ENCODE measurements around the gene ZNF774.

ZNF774 gene

DNA sequence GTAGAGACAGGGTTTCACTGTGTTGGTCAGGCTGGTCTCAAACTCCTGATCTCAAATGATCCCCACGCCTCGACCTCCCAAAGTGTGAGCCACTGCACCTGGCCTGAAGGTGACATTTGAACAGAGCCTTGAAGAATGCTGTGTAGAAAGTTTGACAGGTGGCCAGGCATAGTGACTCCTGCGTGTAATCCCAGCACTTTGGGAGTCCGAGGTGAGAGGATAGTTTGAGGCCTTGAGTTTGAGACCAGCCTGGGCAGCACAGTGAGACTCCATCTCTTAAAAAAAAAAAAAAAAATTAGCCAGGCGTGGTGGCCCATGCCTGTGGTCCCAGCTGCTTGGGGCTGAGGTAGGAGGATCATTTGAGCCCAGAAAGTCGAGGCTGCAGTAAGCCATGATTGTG lies 37.4 kb downstream of the ZNF774 start:
- Histone ChIP-seq H3K18ac (ENCODE audit: low read length) (no peak overlapping the region), H3K36me3 (replicated peaks in 1 of 2; ENCODE audit: control insufficient read depth in 2 of 2, insufficient read depth in 2 of 2, low read length in 2 of 2) (peaks cover 0 to 33% of the 10 kb centered on the region in 2 donors), H3K27me3 (ENCODE audit: control insufficient read depth in 3 of 3, insufficient read depth in 3 of 3, low read depth in 1 of 3, low read length in 3 of 3) (no peaks in the 10 kb centered on the region), H2AK5ac (ENCODE audit: low read depth, low read length) (no peak overlapping the region), H2BK120ac (ENCODE audit: low read depth, low read length) (no peak overlapping the region), H3K4me1 (ENCODE audit: control insufficient read depth in 2 of 2, insufficient read depth in 1 of 2, low read depth in 1 of 2, low read length in 2 of 2) (peaks cover 0 to 4% of the 10 kb centered on the region in 2 donors), H3K4ac (ENCODE audit: low read length) (no peak overlapping the region), H3K14ac (ENCODE audit: low read length) (no peak overlapping the region), H2BK5ac (ENCODE audit: low read length) (no peak overlapping the region), H2BK15ac (ENCODE audit: low read length) (no peak overlapping the region), H3K4me3 (ENCODE audit: low read length in 2 of 2) (peak overlapping the region in 1 of 2 donors; percentile 95), H3K4me2 (ENCODE audit: insufficient read depth, low read length, poor library complexity, severe bottlenecking) (no peak overlapping the region), H3K79me1 (ENCODE audit: low read depth, low read length) (peaks cover 2% of the 10 kb centered on the region), H2AFZ (ENCODE audit: low read length) (no peak overlapping the region), H4K91ac (ENCODE audit: low read depth, low read length, poor library complexity) (no peak overlapping the region), H3K27ac (replicated peaks; ENCODE audit: low read length) (no peak overlapping the region), H3K9me3 (replicated peaks in 1 of 2; ENCODE audit: control insufficient read depth in 2 of 2, insufficient read depth in 1 of 2, low read depth in 1 of 2, low read length in 2 of 2) (no peaks in the 10 kb centered on the region), H3K9ac (ENCODE audit: low read depth, low read length, poor library complexity) (no peak overlapping the region), H4K8ac (ENCODE audit: low read depth, low read length) (no peak overlapping the region), H3K23ac (ENCODE audit: low read depth, low read length, poor library complexity) (no peak overlapping the region), H2BK12ac (ENCODE audit: low read length) (no peak overlapping the region)
- no peak for DNase-seq (ENCODE audit: low spot score)
- WGBS, 2 donors (ENCODE audit: extremely low coverage in 2 of 2, insufficient read length in 2 of 2, insufficient replicate concordance in 1 of 2) = no CpG with 5 or more reads among the region's 6 CpGs

DNA sequence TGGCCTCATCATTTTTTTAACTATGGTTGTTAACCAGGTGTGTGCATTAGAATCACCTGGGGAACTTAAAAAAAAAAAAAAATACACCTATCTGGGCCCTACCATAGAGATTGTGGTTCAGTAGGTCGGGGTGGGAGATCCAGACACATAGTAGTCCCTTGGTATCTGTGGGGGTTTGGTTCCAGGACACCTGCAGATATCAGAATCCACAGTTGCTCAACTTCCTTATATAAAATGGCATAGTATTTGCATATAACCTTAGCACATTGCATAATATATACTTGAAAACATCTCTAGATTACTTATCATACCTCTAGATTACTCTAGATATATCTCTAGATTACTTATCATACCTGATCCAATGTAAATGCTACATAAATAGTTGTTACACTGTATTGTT lies 41.0 kb downstream of the ZNF774 start:
- H2BK12ac ChIP-seq (ENCODE audit: low read length) = no peak overlapping the region
- no peaks in the 10 kb centered on the region for H3K27me3 ChIP-seq (ENCODE audit: control insufficient read depth in 3 of 3, insufficient read depth in 3 of 3, low read depth in 1 of 3, low read length in 3 of 3)
- H3K4me3 ChIP-seq (ENCODE audit: low read length in 2 of 2) = no peak overlapping the region
- H3K9ac ChIP-seq (ENCODE audit: low read depth, low read length, poor library complexity) = no peak overlapping the region
- no peak overlapping the region for H2AK5ac ChIP-seq (ENCODE audit: low read depth, low read length)
- H3K14ac ChIP-seq (ENCODE audit: low read length) = no peak overlapping the region
- H4K8ac ChIP-seq (ENCODE audit: low read depth, low read length) = no peak overlapping the region
- H3K18ac ChIP-seq (ENCODE audit: low read length) = no peak overlapping the region
- H3K4me1 ChIP-seq (ENCODE audit: control insufficient read depth in 2 of 2, insufficient read depth in 1 of 2, low read depth in 1 of 2, low read length in 2 of 2) = peaks cover 0 to 1% of the 10 kb centered on the region in 2 donors
- H3K79me1 ChIP-seq (ENCODE audit: low read depth, low read length) = peaks cover 2% of the 10 kb centered on the region
- no peak overlapping the region for H4K91ac ChIP-seq (ENCODE audit: low read depth, low read length, poor library complexity)
- no peak overlapping the region for H2BK5ac ChIP-seq (ENCODE audit: low read length)
- peaks cover 0 to 36% of the 10 kb centered on the region in 2 donors for H3K36me3 ChIP-seq (replicated peaks in 1 of 2; ENCODE audit: control insufficient read depth in 2 of 2, insufficient read depth in 2 of 2, low read length in 2 of 2)
- no peak overlapping the region for H3K4ac ChIP-seq (ENCODE audit: low read length)
- H3K23ac ChIP-seq (ENCODE audit: low read depth, low read length, poor library complexity) = no peak overlapping the region
- no peak overlapping the region for H3K4me2 ChIP-seq (ENCODE audit: insufficient read depth, low read length, poor library complexity, severe bottlenecking)
- WGBS, 2 donors (ENCODE audit: extremely low coverage in 2 of 2, insufficient read length in 2 of 2, insufficient replicate concordance in 1 of 2) = no CpG with 5 or more reads among the region's 1 CpG
- no peaks in the 10 kb centered on the region for H3K9me3 ChIP-seq (replicated peaks in 1 of 2; ENCODE audit: control insufficient read depth in 2 of 2, insufficient read depth in 1 of 2, low read depth in 1 of 2, low read length in 2 of 2)
- DNase-seq (ENCODE audit: low spot score) = no peak
- no peak overlapping the region for H3K27ac ChIP-seq (replicated peaks; ENCODE audit: low read length)
- no peak overlapping the region for H2BK15ac ChIP-seq (ENCODE audit: low read length)
- no peak overlapping the region for H2AFZ ChIP-seq (ENCODE audit: low read length)
- no peak overlapping the region for H2BK120ac ChIP-seq (ENCODE audit: low read depth, low read length)

DNA sequence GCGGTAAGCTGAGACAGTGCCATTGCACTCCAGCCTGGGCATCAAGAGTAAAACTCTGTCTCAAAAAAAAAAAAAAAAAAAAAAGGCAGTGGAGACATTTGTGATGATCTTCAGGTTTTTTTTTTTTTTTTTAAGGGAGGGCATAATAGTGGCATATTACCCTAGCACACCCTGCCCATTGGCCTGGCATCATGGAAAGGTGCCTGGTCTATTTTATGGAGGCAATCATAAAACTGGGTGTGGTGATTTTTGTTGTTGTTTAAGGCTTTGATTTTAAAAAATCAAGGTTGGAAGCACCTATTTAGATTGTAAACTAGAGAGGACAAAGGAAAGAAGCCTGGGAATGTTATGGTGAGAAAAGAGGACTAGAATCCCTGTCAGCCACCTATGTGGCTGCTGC lies 42.0 kb downstream of the ZNF774 start:
- no peak overlapping the region for H2BK120ac ChIP-seq (ENCODE audit: low read depth, low read length)
- H3K4ac ChIP-seq (ENCODE audit: low read length) = no peak overlapping the region
- no peak overlapping the region for H3K23ac ChIP-seq (ENCODE audit: low read depth, low read length, poor library complexity)
- H2AK5ac ChIP-seq (ENCODE audit: low read depth, low read length) = no peak overlapping the region
- no peak overlapping the region for H4K8ac ChIP-seq (ENCODE audit: low read depth, low read length)
- no peaks in the 10 kb centered on the region for H3K27me3 ChIP-seq (ENCODE audit: control insufficient read depth in 3 of 3, insufficient read depth in 3 of 3, low read depth in 1 of 3, low read length in 3 of 3)
- H3K79me1 ChIP-seq (ENCODE audit: low read depth, low read length) = peaks cover 2% of the 10 kb centered on the region
- H3K9me3 ChIP-seq (replicated peaks in 1 of 2; ENCODE audit: control insufficient read depth in 2 of 2, insufficient read depth in 1 of 2, low read depth in 1 of 2, low read length in 2 of 2) = no peaks in the 10 kb centered on the region
- peaks cover 0 to 1% of the 10 kb centered on the region in 2 donors for H3K4me1 ChIP-seq (ENCODE audit: control insufficient read depth in 2 of 2, insufficient read depth in 1 of 2, low read depth in 1 of 2, low read length in 2 of 2)
- H3K9ac ChIP-seq (ENCODE audit: low read depth, low read length, poor library complexity) = no peak overlapping the region
- H3K18ac ChIP-seq (ENCODE audit: low read length) = no peak overlapping the region
- H2BK5ac ChIP-seq (ENCODE audit: low read length) = no peak overlapping the region
- H3K4me3 ChIP-seq (ENCODE audit: low read length in 2 of 2) = no peak overlapping the region
- H2AFZ ChIP-seq (ENCODE audit: low read length) = no peak overlapping the region
- DNase-seq (ENCODE audit: low spot score) = no peak
- no peak overlapping the region for H2BK15ac ChIP-seq (ENCODE audit: low read length)
- no peak overlapping the region for H2BK12ac ChIP-seq (ENCODE audit: low read length)
- H3K36me3 ChIP-seq (replicated peaks in 1 of 2; ENCODE audit: control insufficient read depth in 2 of 2, insufficient read depth in 2 of 2, low read length in 2 of 2) = peaks cover 0 to 36% of the 10 kb centered on the region in 2 donors
- H3K4me2 ChIP-seq (ENCODE audit: insufficient read depth, low read length, poor library complexity, severe bottlenecking) = no peak overlapping the region
- no peak overlapping the region for H3K27ac ChIP-seq (replicated peaks; ENCODE audit: low read length)
- no peak overlapping the region for H3K14ac ChIP-seq (ENCODE audit: low read length)
- no CpG with 5 or more reads among the region's 1 CpG for WGBS, 2 donors (ENCODE audit: extremely low coverage in 2 of 2, insufficient read length in 2 of 2, insufficient replicate concordance in 1 of 2)
- no peak overlapping the region for H4K91ac ChIP-seq (ENCODE audit: low read depth, low read length, poor library complexity)

DNA sequence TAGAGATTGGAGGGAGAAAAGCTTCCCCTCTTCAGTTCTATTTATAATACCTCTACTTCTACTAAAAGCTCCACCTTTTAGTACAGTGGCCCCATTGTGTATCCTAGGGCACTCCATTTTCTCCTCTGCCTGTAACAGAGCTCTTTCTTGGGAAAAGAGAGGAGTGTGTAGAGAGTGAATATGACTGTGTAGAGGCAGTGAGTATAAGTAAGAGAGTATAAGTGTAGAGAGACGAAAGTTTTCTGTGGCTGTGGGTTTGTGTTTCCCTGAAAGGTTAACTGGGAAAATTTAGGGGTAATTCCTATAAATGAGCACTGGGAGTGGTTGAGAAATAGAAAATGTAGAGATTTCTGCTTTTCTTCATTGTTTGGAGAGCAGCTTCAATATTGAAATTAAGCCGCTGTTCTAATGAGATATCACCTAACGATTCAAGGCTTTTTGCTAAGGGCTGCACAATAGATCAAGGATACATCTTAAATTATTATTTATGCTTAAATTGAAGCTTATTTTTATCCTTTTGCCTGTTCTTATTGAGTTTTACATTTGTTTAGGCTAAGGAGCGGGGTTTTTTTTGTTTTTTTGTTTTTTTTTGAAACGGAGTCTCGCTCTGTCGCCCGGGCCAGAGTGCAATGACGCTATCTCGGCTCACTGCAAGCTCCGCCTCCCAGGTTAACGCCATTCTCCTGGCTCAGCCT lies 42.8 kb downstream of the ZNF774 start:
- Histone ChIP-seq H2BK12ac (ENCODE audit: low read length) (no peak overlapping the region), H4K8ac (ENCODE audit: low read depth, low read length) (no peak overlapping the region), H3K4me3 (ENCODE audit: low read length in 2 of 2) (no peak overlapping the region), H3K14ac (ENCODE audit: low read length) (no peak overlapping the region), H3K27ac (replicated peaks; ENCODE audit: low read length) (no peak overlapping the region), H3K4ac (ENCODE audit: low read length) (no peak overlapping the region), H3K79me1 (ENCODE audit: low read depth, low read length) (peaks cover 2% of the 10 kb centered on the region), H3K27me3 (ENCODE audit: control insufficient read depth in 3 of 3, insufficient read depth in 3 of 3, low read depth in 1 of 3, low read length in 3 of 3) (no peaks in the 10 kb centered on the region), H2AK5ac (ENCODE audit: low read depth, low read length) (no peak overlapping the region), H2BK15ac (ENCODE audit: low read length) (no peak overlapping the region), H3K18ac (ENCODE audit: low read length) (no peak overlapping the region), H3K36me3 (replicated peaks in 1 of 2; ENCODE audit: control insufficient read depth in 2 of 2, insufficient read depth in 2 of 2, low read length in 2 of 2) (peaks cover 0 to 36% of the 10 kb centered on the region in 2 donors), H3K9me3 (replicated peaks in 1 of 2; ENCODE audit: control insufficient read depth in 2 of 2, insufficient read depth in 1 of 2, low read depth in 1 of 2, low read length in 2 of 2) (no peaks in the 10 kb centered on the region), H3K4me1 (ENCODE audit: control insufficient read depth in 2 of 2, insufficient read depth in 1 of 2, low read depth in 1 of 2, low read length in 2 of 2) (no peaks in the 10 kb centered on the region), H2BK5ac (ENCODE audit: low read length) (no peak overlapping the region), H4K91ac (ENCODE audit: low read depth, low read length, poor library complexity) (no peak overlapping the region), H3K4me2 (ENCODE audit: insufficient read depth, low read length, poor library complexity, severe bottlenecking) (no peak overlapping the region), H2AFZ (ENCODE audit: low read length) (no peak overlapping the region), H3K9ac (ENCODE audit: low read depth, low read length, poor library complexity) (no peak overlapping the region), H3K23ac (ENCODE audit: low read depth, low read length, poor library complexity) (no peak overlapping the region), H2BK120ac (ENCODE audit: low read depth, low read length) (no peak overlapping the region)
- DNase-seq (ENCODE audit: low spot score) = no peak
- 100% methylated on average over 1 of the region's 12 CpGs; no CpG with 5 or more reads in 1 of the 2 donors for WGBS, 2 donors (ENCODE audit: extremely low coverage in 2 of 2, insufficient read length in 2 of 2, insufficient replicate concordance in 1 of 2)
